ENCODE measurements around the gene NDUFA6.

The NDUFA6 gene

GRCh38 chr22:42070517-42071422, 19.8 kb downstream of the NDUFA6 start, which contains the start of gene NAGA:
Gene NAGA, minus strand, starts transcription at chr22:42070812. Its CDS starts 515 bp downstream, at chr22:42070297.
- DNase-seq (ENCODE audit: low spot score): peak; percentile 92

DNA sequence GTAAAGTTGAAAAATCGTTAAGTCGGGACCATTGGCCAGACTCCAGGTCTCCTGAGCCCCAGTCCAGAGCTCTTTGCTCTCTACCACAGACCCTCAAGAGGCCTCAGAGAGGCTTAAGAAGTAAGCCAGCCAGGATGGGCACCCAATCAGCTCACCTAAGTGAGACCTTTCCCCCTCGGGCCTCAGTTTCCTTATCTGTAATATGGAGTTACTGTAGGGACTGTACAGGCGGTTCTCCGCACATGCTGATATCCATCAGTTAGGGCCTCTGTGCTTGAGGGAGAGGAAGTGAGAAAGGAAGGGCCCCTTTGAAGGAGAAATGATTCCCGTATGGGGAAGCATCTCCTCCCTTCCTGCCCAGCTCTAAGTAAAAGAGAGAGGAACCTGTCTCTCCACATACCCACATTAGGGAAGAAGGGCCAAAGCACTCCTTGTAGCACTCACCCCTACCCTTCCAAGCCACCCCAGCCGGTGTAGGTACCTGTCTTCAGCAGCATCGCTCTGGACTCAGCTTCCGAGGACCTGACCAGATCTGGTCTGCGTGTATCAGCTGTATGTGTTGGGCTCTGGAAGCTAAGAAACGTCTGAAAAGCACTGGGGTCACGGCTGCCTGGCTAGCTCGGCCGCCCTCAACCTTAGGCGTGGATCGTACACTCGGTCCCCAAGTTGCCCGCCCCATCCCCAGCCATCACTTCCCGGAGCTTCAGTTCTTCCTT, 20.6 kb downstream of the NDUFA6 start:
- no peak for DNase-seq (ENCODE audit: low spot score)

DNA sequence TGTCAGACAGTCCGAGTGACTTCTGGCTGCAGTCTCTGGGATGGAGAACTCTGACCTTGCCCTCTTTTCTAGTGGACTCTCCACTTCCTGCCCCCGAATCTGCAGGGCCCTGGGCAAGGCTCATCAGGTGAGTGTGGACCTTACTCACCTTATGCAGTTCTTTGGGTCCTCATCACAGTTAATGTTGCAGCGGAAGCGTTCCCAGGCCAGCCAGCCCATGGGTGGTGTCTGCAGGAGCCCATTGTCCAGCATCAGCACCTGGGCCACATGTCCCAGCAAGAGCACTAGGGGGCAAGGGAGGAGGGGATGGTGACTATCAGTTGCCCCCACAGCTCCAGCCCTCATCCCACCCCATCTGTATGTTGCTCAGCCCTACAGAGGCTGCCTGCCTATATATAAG, 22.3 kb downstream of the NDUFA6 start:
- peak; percentile 51 for DNase-seq (ENCODE audit: low spot score)

DNA sequence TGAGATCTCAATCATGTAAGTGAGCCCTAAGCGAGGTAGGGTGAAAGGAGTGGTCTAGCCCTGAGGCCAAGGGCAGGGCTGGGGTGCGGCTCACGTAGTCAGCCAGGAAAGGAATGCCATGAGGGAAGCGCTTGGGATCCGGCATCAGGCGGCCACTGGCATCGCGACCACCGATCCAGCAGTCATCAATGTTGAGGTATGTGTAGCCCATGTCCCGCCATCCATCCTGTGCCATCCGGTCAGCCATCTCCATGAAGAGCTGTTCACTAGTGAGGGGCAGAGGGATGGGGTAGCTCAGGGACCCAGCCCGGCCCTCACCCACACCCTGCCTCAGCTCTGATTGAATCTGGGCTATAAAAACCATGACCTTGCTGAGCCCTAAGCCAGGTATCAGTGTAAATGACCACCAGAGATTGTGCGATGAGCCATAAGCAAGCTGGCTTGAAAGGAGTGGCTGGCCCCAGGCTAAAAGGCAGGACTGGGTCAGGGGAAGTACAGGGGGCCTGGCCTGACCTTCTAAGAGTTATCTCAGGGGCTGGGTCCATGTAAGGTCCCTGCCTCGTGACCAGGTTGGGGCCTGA, 22.8 kb downstream of the NDUFA6 start:
- peak; percentile 20 for DNase-seq (ENCODE audit: low spot score)

DNA sequence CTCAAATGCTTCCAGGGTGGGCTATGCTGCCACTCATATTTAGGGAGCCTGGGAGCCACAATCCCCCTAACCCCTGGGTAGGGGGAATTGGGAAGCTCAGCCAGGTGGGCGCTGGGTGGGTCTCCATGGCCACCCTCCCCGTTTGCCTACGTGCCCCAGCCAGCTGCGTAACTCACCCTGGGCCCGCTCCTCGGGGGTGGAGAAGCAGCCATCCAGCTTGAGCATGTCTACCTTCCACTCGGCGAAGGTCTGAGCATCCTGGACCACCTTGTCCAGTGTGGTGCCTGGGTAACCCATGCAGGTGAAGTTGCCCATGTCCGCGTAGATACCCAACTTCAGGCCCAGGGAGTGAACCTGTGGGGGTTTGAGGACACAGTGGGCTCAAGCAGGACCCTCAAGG, 23.6 kb downstream of the NDUFA6 start:
- DNase-seq (ENCODE audit: low spot score): peak; percentile 60

- DNase-seq (ENCODE audit: low spot score): peak; percentile 41
Measured at GRCh38 chr22:42066126-42066761, 24.3 kb downstream of the NDUFA6 start.

GRCh38 chr22:42065438-42066125, 25.0 kb downstream of the NDUFA6 start:
- peak; percentile 58 for DNase-seq (ENCODE audit: low spot score)

DNA sequence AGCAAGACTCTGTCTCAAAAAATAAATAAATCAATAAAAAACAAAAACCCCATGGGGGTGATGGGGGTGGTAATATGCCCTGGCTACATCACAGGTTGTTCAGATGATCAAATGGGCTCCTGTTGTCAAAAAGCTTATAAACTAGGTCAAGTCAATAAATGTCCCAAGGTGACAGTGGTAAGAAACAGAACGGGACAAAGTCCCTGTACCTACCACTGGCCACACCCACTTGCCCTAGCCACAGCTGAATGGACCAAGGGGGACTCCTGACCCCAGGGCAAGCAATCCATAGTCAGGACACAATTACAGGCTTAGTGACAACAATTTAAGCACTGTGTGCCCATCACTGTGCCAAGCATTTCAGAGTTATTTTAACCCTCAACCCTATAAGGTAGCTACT, 25.9 kb downstream of the NDUFA6 start:
- peak; percentile 14 for DNase-seq (ENCODE audit: low spot score)

DNA sequence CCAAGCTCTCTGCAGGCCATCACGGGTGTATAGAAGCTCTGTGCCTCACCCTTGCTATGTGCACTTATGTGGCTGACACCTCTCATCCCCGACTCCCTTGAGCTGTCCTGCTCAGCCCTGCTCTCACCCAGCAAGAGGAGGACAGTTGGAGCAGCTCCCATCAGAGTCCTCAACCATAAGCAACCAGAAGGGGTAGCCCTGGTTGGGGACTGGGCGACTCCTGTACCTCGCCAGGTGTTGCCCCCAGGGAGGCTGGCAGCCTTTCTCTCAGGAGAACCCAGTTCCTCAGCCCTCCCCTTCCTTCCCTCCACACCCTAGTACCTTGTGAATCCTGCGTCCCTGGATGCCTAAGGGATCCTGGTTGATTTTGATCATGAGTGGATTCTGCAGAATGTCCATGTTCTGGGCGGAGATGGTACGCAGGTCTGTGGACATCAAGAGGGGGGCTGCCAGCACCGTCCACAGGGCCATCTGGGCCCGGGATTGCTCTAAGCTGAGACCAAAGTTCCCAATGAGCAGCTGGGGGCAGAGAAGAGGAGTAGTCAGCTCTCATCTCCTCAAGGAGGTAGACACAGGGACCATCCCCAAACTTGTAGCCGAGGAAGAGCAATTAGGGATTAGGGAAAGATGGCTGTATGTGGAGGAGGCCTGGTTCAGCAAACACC, 27.9 kb downstream of the NDUFA6 start:
- DNase-seq (ENCODE audit: low spot score): peak; percentile 53

DNA sequence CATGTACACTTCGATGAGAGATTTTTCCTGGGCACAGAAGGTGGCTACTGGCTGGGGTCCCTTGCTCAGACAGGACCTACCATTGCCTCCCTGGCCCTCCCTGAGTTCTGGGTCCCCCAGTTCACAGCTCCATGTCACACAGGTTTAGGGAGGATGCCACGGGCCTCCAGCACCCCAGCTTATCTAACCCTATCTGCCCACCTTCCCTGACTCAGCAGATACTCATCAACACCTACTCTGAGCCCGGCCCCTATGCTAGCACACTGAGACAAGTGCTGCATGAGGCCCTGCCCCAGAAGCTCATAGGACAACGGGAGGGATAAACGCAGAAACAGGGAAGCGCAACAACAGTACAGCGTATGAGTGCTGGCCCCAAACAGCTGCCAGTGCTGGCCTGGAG, 29.5 kb downstream of the NDUFA6 start:
- peak; percentile 60 for DNase-seq (ENCODE audit: low spot score)

GRCh38 chr22:42060489-42060888, 30.1 kb downstream of the NDUFA6 start:
- no peak for DNase-seq (ENCODE audit: low spot score)

DNA sequence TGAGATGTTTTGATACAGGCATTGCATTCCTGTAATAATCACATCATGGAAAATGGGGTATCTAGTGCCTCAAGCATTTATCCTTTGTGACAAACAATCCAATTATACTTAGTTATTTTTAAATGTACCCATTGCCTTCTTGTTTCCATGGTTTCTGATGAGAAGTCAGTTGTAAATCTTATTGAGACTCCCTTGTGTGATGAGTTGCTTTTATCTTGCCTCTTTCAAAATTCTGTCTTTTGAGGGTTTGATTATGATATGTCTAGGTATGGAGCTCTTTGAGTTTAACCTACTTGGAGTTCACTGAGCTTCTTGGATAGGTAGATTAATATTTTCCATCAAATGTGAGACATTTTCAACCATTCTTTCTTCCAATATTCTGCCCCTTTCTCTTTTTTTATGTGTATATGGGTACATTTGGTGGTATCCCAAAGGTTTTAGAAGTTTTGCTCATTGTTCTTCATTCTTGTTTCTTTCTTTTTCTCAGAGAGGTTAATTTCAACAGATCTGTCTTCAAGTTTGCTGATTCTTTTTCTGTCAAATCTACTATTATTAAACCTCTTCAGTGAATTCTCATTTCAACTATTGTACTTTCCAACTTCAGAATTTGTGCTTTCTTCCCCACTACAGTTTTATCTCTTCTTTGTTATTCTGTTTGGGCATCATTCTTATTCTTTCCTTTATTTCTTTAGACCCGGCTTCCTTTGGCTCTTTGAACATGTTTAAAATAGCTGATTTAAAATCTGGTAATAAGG, 33.6 kb downstream of the NDUFA6 start:
- DNase-seq (ENCODE audit: low spot score): no peak

- DNase-seq (ENCODE audit: low spot score): no peak
Measured at GRCh38 chr22:42052765-42053164, 37.8 kb downstream of the NDUFA6 start.

- no peak for DNase-seq (ENCODE audit: low spot score)
Measured at GRCh38 chr22:42050641-42051180, 39.9 kb downstream of the NDUFA6 start.

GRCh38 chr22:42041784-42042183, 48.8 kb downstream of the NDUFA6 start:
- DNase-seq (ENCODE audit: low spot score): no peak

GRCh38 chr22:42039271-42039670, 51.3 kb downstream of the NDUFA6 start:
- no peak for DNase-seq (ENCODE audit: low spot score)

Data from left forelimb (tissue), 1 donor.